Measurements from ENCODE around the gene BAD.

DNA sequence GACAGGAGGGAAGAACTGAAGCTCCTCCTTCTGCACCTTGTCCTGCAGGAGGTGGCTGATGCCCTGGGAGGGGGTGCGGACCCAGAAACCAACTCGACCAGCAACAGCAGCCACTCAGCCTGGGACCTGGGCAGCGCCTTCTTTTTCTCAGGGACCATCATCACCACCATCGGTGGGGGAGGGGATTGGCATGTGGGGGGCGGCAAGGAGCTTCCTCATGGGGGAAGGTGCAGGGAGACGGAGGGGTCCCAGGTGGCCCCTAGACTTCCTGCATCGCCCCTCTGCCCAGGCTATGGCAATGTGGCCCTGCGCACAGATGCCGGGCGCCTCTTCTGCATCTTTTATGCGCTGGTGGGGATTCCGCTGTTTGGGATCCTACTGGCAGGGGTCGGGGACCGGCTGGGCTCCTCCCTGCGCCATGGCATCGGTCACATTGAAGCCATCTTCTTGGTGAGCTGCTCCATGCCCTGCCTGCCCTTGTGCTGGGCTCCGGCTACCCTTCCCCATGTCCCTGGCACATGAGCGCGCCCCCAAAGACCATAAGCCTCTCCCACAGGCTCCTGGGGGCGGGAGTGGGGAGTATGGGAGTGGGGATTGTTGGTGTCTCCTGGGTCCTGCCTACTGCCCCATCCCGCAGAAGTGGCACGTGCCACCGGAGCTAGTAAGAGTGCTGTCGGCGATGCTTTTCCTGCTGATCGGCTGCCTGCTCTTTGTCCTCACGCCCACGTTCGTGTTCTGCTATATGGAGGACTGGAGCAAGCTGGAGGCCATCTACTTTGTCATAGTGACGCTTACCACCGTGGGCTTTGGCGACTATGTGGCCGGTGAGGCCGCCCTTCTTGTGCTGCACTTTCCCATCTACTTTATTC lies 12.6 kb upstream of the BAD start:
- TF ChIP-seq, protein P1, sequence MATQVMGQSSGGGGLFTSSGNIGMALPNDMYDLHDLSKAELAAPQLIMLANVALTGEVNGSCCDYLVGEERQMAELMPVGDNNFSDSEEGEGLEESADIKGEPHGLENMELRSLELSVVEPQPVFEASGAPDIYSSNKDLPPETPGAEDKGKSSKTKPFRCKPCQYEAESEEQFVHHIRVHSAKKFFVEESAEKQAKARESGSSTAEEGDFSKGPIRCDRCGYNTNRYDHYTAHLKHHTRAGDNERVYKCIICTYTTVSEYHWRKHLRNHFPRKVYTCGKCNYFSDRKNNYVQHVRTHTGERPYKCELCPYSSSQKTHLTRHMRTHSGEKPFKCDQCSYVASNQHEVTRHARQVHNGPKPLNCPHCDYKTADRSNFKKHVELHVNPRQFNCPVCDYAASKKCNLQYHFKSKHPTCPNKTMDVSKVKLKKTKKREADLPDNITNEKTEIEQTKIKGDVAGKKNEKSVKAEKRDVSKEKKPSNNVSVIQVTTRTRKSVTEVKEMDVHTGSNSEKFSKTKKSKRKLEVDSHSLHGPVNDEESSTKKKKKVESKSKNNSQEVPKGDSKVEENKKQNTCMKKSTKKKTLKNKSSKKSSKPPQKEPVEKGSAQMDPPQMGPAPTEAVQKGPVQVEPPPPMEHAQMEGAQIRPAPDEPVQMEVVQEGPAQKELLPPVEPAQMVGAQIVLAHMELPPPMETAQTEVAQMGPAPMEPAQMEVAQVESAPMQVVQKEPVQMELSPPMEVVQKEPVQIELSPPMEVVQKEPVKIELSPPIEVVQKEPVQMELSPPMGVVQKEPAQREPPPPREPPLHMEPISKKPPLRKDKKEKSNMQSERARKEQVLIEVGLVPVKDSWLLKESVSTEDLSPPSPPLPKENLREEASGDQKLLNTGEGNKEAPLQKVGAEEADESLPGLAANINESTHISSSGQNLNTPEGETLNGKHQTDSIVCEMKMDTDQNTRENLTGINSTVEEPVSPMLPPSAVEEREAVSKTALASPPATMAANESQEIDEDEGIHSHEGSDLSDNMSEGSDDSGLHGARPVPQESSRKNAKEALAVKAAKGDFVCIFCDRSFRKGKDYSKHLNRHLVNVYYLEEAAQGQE (IDR thresholded peaks at IDR 0.05; ENCODE audit: insufficient read depth in 1 of 2, low read depth in 2 of 2, low read length in 2 of 2) = no peak
- TF ChIP-seq POLR2AphosphoS5 (IDR thresholded peaks at IDR 0.05; ENCODE audit: low read depth, low read length) (no peak), FOXP2 (optimal IDR thresholded peaks at IDR 0.05; ENCODE audit: borderline replicate concordance, extremely low read depth, extremely low read length, insufficient read depth) (no peak), TAF1 (IDR thresholded peaks at IDR 0.05; ENCODE audit: borderline replicate concordance, insufficient read depth, low read length) (no peak)

All from PFSK-1 (cell line).